Hair follicle dermal papilla cell (primary cell): Measurements from ENCODE around the gene SLC6A7. TPM values are rescaled to one million over a fixed set of nuclear protein-coding genes. Genes with fewer than 3 reads are reported as not detected.

Experiments
- total RNA-seq: library from RNA; depleted of rRNA; stranded (reverse); fragments of >200 nt; gene quantifications from 2 replicates; pipeline ENCODE4 v1.2.3, GENCODE V29; 2012

The SLC6A7 gene
- 0.16 TPM in 1 of 2 replicates, not detected in the other for total RNA-seq

GRCh38 chr5:150189728-150190502 lies at the start of gene SLC6A7:
Gene SLC6A7 (plus strand): TSS chr5:150190062. CDS start chr5:150190328, 266 bp downstream.

GRCh38 chr5:150155258-150156026 lies 34.4 kb upstream of the SLC6A7 start, which contains the start of gene PDGFRB:
Gene PDGFRB (minus strand): TSS chr5:150155845. CDS start chr5:150137047, 18,798 bp downstream.

GRCh38 chr5:150166650-150167511 lies 23.0 kb upstream of the SLC6A7 start, which contains the start of gene CDX1:
Gene CDX1 (plus strand): TSS chr5:150166778. CDS start chr5:150166877, 99 bp downstream.

Other genes starting within 250 kb of the SLC6A7 start
- not detected in 2 replicates for gene PDE6A, start 245.3 kb upstream of the SLC6A7 start, total RNA-seq
- gene SLC26A2, start 229.3 kb upstream of the SLC6A7 start, total RNA-seq: 16.3 and 18.7 TPM in 2 replicates
- gene TIGD6, start 189.4 kb upstream of the SLC6A7 start, total RNA-seq: 7.3 and 7.9 TPM in 2 replicates
- gene HMGXB3, start 189.3 kb upstream of the SLC6A7 start, total RNA-seq: 58.5 and 66.2 TPM in 2 replicates
- 0.16 and 0.36 TPM in 2 replicates for gene CSF1R, start 103.5 kb upstream of the SLC6A7 start, total RNA-seq
- 497 and 543 TPM in 2 replicates for gene PDGFRB, start 34.2 kb upstream of the SLC6A7 start, total RNA-seq
- not detected in 2 replicates for gene CDX1, start 23.3 kb upstream of the SLC6A7 start, total RNA-seq
- gene CAMK2A, start 99.7 kb downstream of the SLC6A7 start, total RNA-seq: 0.65 and 0.73 TPM in 2 replicates
- gene ARSI, start 112.8 kb downstream of the SLC6A7 start, total RNA-seq: 9.4 and 12.0 TPM in 2 replicates
- gene TCOF1, start 167.6 kb downstream of the SLC6A7 start, total RNA-seq: 19.2 and 23.9 TPM in 2 replicates
- gene CD74, start 222.8 kb downstream of the SLC6A7 start, total RNA-seq: 6.6 and 13.3 TPM in 2 replicates